Stimulated activated CD4-positive, alpha-beta T cell treated with anti-CD3 and anti-CD28 coated beads, Interleukin-4, amount 100 ng/mL, for 1 hour (primary cell): ENCODE data around the gene CLDN4.
A peak's percentile ranks its signal among the peaks of the same experiment; 100 is the strongest.
"Not testable (repeated sequence)": the region's sequence is repeated elsewhere in the genome, so short reads cannot be mapped to it uniquely, and the experiment has no call there.

ENCODE experiments used
- DNase-seq: peaks from one replicate; pipeline ENCODE4 v3.0.0-alpha.2; 2020

CLDN4 gene

DNA sequence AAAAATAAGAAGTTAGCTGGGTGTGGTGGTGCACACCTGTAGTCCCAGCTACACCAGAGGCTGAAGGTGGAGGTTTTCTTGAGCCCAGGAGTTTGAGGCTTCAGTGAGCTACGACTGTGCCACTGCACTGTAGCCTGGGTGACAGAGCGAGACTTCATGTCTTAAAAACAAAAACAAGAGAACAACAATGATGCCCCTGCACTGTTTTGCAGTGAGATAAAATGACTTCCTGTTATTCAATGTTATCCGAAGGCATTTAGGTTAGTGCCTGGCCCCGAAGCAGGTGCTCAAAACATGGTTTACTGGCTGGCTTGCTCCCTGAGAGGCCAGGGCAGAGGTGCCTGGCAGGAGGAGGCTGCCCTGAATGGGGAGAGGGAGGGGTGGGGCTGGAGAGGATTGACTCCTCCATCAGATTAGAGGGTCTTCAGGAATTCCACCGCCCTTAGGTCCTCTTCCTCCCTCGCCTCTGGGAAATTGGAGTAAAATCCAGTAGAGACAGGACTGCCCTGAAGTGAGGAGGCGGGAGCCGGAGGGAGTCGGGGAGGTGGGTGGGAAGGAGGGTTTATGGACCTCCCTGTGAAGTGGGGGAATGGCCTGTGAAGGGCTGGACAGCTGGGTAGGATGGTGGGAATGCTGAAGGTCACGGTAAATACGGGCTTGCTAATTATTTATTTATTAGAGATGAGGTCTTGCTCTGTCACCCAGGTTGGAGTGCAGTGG lies 6.8 kb upstream of the CLDN4 start:
- DNase-seq = no peak

DNA sequence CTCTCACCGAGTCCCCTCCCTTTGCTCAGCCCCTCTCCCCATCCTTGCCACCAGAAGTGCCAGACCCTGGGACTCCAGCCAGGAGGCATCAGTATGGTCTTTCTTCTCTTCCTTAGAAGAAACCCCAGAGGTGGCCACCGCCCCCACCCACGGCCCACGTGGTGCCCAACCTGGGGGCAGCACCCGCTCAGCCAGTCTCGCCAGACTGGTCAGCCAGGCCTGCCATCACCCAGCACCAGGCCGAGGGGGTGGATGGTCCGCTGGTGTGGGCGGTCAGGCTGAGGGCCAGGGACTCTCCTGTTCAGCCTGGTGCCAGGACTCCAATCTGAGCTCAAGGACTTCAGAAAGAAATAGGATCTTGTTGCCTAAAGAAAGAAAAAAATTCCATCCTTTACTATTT lies 5.8 kb upstream of the CLDN4 start:
- no peak for DNase-seq

DNA sequence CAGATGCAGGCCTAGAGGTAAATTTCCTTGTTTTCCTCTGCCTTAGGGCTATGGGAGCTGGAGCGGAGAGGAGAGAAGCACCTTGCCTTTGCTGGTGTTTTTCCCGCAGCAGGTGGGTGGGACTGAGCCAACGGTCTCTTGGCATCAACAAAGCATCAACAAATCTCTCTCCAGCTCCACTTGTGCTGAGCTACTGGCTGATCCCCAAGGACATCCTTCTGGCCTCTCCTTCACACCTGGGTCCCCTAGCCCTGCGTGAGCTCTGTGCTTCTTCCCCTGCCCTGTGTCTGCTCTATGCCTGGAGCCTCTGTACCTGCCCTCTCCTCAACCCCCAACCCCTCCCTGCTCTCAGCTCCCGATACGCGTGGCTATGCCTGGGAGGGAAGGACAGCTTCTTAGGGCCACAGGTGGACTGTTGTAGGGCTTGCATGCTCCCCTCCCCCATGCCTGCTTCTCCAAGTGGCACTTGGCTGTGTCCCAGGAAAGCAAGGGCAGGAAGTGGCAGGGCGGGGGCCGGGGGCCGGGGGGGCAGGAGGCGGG lies 3.2 kb upstream of the CLDN4 start:
- no peak for DNase-seq

DNA sequence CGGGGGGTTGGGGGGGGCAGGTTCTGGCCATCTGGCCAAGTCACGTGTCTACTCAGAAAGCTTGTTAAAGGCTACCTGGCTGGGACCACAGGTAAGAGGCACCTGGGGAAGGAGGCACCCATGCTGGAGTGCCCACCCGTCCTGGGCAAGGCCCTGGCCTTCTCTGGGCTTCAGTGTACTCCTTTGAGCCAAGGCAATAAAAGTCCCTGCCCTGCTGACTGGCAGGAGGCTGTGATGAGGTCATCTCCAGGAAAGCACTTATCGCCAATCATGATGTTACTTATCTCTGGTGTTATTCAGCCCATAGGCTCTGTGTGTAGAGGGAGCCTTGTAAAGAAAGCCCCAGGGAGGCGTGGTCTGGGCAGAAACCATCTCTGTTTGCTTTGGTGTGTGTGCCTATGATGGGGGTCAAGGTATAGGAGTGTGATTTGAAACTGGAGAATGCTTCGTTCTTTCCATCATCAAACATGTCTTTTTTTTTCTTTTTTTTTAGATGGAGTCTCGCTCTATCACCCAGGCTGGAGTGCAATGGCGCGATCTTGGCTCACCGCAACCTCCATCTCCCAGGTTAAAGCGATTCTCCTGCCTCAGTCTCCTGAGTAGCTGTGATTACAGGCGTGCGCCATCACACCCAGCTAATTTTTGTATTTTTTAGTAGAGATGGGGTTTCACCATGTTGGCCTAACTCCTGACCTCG lies 2.5 kb upstream of the CLDN4 start:
- DNase-seq = no peak

DNA sequence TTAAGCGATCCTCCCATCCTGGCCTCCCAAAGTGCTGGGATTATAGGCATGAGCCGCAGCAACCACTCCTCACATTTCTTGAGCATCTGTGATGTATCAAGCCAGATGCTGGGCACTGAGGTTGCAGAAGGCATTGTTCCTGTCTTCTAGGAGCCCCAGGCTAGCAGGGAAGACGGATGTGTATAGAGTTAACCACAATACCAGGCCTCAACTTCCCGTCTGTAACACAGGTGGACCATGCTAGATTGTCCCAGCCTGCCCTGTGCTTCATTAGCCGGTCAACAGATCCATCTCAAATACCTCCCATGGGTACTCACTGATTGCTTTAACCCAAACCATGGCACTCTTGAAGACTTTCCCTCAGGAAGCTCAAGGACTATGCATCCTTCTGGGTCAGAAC lies 1.8 kb upstream of the CLDN4 start:
- DNase-seq = no peak

DNA sequence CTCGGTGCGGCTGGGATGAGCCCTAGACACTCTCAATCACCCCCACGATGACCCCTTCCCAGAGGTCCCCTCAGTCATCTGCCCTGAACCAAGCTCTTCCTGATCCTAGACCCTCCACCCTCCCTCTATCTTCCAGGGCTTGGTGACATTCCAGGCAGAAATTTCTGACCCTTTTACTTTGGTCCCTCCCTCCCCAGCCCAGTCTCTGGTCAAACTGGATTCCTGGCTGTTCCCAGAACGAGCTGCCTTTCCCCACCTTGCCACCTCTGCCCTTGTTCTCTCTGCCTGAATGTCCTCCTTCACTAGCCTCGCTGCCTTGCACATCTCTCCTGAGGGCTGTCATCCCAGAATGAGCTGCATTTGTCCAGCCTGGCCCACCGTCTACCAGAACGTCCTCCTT lies 1.3 kb upstream of the CLDN4 start:
- no peak for DNase-seq

DNA sequence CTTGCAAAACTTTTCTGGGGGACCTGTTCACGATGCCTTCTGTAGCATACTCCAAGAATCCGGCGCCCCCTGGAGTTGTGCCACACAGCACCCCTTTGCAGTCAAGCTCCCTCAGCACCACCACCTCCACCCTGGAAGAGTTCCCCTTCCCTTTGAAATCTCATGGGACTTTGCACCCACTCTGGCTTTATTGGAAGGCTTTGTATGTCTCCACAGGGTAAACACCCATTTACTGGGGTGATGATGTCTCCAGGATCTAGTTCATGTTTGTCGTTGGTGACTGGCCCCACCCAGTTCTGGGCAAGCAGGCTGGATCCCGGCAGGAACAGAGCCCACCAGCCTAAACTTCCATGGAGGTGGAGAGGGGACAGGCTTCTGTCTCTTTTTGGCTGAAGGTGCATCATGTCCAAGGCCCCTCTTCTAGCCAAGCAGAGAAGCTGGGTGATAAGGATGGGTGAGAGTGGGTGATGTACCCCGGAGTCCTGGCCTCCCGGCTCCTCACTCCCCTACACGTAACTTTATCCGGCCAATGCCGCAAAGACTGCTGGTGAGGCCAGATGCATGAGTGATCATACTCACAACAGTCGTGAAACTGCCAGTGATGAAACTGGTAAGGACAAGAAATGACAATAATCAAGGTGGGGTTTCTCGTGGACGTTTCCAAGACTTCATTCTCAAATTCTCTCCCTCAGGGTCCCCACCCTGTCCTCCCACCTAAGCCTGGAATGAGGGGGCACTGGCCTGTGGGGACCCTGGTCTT lies 695 bp upstream of the CLDN4 start:
- DNase-seq = no peak

DNA sequence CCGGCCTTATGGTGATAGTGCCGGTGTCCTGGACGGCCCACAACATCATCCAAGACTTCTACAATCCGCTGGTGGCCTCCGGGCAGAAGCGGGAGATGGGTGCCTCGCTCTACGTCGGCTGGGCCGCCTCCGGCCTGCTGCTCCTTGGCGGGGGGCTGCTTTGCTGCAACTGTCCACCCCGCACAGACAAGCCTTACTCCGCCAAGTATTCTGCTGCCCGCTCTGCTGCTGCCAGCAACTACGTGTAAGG lies 713 bp downstream of the CLDN4 start:
- no peak for DNase-seq

DNA sequence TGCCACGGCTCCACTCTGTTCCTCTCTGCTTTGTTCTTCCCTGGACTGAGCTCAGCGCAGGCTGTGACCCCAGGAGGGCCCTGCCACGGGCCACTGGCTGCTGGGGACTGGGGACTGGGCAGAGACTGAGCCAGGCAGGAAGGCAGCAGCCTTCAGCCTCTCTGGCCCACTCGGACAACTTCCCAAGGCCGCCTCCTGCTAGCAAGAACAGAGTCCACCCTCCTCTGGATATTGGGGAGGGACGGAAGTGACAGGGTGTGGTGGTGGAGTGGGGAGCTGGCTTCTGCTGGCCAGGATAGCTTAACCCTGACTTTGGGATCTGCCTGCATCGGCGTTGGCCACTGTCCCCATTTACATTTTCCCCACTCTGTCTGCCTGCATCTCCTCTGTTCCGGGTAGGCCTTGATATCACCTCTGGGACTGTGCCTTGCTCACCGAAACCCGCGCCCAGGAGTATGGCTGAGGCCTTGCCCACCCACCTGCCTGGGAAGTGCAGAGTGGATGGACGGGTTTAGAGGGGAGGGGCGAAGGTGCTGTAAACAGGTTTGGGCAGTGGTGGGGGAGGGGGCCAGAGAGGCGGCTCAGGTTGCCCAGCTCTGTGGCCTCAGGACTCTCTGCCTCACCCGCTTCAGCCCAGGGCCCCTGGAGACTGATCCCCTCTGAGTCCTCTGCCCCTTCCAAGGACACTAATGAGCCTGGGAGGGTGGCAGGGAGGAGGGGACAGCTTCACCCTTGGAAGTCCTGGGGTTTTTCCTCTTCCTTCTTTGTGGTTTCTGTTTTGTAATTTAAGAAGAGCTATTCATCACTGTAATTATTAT lies 1.2 kb downstream of the CLDN4 start:
- no peak for DNase-seq

DNA sequence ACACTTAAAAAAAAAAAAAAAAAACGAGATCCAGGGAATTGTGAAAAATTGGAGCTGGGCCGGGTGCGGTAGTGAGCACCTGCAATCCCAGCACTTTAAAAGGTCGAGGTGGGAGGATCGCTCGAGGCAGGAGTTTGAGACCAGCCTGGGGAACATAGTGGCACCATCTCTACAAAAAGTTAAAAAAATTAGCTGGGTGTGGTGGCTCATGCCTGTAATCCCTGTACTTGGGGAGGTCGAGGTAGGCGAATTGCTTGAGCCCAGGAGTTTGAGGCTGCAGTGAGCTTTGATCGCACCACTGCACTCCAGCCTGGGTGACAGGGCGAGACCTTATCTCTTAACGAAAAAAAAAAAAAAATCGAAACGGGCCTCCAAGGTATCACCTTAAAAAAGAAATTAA lies 2.0 kb downstream of the CLDN4 start:
- DNase-seq = no peak

DNA sequence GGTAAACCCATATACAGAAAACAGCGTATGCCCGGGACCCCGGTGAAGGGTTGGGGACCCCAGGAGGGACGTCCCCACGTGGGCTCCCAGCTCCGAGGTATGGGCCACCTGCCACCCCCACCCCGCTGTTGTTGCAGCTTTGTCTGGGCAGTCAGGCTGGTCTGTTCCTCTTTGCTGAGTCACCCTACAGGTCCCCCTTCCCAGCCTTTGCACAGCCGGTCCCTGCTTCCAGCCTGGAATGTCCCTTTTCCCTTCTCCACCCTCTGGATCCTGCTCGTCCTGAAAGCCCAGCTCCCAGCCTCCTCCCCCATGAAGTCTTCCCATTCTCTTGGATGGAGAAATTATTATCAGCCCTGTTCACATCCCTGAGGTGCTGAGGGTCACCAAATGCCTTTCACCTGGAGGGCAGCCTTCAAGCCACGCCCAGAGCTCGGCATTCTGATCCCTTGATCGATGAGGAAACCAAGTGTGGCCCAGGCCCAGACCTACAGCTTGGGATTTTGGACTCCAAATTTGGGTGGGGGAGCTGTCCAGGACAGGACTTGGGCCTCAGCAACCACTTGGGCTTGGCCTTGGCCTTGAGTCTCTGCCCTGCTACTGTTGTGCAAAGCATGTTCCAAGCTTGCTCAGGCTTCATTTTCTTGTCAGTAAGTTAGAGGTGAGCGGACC lies 2.6 kb downstream of the CLDN4 start:
- DNase-seq = no peak

DNA sequence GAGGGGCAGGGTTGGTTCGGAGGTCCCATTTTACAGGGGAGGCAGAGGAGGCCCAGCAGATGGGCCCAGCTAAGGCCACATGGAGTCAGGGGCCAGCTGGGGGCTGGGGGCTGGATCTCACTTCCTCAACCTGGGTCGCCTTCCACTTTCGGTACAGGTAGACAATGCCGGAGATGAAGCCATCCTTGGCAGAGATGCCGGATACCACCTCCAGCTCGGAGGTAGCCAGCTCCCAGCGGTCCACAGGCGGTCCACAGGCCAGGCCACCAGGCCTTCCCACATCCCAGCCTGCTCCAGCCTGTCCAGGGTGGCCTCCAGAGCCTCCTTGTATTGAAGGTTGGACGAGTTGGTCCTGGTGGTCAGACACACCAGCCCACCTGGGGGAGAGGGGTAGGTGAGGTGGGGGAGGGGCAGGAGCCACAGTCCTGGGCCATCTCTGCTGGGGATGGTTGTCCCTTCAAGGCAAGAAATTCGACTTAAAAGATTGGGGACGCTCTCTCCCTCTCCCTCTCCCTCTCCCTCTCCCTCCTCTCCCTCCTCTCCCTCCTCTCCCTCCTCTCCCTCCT lies 3.9 kb downstream of the CLDN4 start:
- no peak for DNase-seq

DNA sequence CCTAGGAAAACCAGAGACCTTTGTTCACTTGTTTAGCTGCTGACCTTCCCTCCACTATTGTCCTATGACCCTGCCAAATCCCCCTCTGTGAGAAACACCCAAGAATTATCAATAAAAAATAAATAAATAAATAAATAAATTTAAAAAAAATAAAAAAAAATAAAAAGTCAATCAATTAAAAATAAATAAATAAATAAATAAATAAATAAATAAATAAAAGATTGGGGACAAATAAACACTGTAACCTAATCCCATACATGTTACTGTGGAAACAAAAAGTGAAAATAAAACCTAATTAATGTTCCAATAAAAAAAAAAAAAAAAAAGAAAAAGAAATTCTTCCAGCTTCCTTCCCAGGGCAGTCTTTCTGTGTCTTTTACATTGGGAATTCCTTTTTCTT lies 6.4 kb downstream of the CLDN4 start:
- DNase-seq = not testable (repeated sequence)

DNA sequence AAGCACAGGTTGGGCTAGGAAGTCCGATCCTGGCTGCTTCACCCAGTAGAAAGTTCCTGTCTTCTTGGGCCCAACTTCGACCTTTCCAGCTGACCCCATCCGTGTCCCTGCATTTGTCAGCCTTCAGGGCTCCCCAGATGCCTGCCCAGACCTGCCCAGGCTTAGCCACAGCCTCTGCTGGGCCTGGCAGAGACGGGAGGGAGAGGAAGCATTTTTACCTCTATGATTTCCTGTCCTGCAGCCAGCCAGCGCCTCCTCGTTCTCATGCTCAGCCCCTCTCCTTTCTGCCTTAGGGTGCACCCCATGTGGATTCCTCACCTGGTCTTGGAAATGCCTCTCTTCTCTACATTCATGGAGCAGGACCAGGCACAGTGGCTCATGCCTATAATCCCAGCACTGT lies 7.8 kb downstream of the CLDN4 start:
- DNase-seq = no peak

DNA sequence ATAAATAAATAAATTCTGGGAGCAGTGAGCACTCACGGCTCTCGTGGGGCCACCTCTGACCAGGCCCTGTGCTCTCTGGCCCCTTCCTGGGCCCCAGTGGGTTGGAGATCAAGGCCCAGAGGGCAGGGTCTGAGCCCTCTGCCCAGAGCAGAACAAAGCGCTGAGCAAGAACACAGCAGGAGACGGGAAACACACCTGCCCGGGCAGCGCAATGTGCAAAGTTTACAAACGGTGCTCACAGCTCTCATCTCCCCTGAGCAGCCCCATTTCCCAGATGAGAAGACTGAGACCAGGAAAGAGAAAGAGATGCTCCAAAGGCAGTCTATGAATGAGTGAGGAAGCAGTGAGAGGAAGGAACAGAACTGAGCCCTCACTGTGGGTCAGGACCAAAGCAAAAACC lies 8.5 kb downstream of the CLDN4 start:
- DNase-seq = no peak

DNA sequence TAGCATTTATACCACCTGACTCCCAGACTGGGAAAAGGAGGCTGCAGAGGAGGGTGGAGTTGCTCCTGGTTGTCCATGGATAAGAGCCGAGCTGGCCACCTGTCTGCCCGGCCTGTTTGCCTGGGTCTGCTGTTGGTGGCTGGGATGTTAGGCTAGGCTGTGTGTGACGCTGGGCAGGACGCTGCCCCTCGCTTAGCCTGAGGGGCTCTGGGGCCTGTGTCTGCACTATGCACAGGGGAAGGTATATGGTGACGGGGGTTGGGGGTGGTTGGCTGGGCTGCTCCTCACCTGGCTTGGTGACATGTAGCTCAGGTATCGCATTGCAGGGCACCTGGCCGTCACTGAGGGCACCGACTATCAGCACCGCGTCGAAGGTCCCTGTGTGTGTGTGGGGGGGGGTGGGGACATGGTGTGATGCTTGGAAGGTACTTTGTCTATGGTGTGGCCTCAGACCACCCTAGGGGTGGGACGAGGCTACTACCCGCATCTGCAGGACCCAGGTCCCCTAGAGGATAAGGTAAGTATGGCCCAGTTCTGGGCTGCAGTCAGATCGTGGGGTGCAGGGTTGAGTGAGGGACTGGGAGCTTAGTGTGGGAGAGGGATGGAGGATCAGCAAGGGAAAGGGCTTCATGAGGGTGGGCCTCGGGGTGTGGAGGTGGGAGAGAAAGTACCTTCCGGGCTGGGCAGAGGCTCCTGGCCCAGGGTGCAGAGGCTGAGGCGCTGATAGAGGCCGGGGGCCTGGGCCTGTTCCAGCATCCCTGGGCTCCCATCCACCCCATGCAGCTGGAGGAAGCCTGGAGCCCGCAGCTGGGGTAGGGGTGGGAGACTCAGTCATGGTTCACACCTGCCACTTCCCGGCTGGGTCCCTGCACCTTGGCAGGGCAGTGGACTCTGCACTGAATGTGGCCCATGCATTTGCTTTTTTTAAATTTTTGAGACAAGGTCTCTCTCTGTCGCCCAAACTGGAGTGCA lies 9.2 kb downstream of the CLDN4 start:
- DNase-seq = no peak

DNA sequence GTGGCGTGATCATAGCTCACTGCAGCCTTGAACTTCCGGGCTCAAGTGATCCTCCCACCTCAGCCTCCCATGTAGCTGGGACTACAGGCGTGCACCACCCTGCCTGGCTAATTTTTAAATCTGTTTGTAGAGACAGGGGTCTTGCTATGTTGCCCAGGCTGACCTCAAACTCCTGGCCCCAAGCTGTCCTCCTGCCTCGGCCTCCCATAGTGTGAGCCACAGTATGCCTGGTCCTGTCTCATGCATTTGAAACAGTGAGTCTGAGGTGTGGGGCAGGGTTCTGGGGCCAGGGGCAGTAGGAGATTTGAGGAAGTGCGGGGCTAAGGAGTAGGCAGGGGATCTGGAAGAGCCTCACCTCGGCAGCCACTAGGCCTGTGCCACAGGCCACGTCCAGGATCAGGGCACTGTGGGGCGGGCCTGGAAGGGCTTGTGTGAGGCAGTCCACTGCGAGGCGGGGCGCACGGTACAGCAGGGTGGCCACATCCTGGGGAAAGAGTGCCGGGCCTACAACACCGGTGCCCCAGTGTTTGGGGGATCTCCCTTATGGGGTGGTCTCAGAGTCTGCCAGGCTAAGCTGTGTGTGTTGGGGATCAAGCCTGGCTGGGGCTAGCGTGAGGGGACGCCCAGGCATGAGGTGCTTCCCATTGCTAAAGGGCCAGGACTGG lies 10.1 kb downstream of the CLDN4 start:
- no peak for DNase-seq

DNA sequence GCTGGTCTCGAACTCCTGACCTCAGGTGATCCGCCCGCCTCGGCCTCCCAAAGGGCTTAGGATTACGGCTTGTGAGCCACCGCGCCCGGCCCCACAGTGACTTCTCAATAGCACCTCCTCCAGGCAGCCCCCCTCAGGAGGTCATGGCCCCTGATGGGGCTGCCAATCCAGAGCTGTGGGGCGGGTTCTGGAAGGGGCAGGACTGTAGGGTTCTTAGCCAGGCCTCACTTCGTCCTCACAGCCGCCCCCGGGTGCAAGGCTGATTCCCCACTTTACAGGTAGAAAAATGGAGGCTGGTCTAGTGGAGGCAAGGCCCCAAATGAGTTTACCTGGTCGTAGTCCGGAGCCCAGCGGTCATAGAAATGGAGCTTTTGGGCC lies 10.9 kb downstream of the CLDN4 start:
- DNase-seq = no peak

DNA sequence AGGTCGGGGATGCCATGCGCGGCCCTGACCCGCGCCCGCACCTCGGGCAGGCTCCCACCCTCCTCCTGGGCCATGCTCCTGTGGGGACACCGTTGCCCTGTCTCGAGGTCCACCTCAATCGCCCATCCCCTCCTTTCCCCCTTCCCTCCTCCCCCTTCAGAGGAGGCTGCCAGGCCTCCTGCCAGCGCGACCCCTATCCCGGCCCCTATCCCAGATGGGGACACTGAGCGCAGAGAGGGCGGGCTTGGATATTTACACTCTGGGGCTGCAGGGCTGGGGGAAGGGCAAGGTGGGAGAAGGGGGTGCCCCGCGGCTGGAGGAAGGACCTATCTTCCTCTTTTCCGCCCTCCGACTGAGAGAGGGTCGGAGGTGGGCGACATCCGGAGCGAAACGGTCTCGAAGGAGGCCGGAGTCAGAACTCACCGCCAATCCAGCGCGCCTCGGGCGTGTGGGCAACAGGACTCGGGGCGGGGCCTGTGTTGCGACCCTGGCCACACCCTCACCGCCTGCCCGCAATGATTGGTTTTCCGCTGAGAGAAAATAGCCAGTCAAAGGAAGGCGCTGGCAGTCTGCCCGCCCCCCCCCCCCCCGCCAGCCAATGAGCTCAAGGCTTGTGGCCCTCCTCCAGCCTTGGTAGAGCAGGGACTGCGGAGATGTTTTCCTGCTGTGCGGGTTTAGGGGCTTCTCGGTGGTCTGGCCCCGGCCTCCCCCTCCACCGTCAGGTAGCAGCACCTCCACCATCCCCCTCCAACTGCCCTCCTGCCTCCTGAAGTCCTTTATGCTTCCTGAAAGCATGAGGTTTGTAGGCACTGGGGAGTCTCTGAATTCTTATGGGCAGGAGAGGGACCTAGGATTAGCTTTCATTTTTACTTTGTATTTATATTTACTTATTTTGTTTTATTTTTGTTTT lies 11.5 kb downstream of the CLDN4 start, which contains the start of gene METTL27:
Gene METTL27, minus strand, starts transcription at position 450 of the 910 bp plus-strand sequence. Its CDS starts 376 bp downstream, at position 74.
- DNase-seq = peak; percentile 88
